Superior temporal gyrus (tissue), 1 donor: ENCODE measurements around the gene VKORC1L1.
"Not testable (repeated sequence)": the region's sequence is repeated elsewhere in the genome, so short reads cannot be mapped to it uniquely, and the experiment has no call there.

ENCODE experiments used
- DNase-seq: peaks from one replicate; pipeline ENCODE4 v3.0.0-alpha.2; 2016; ENCODE audit errors: extremely low spot score

VKORC1L1 gene

GRCh38 chr7:65937296-65937695, 64.4 kb downstream of the VKORC1L1 start:
- DNase-seq, result no peak

- no peak for DNase-seq
Measured at GRCh38 chr7:65938336-65938895, 65.5 kb downstream of the VKORC1L1 start.

GRCh38 chr7:65945787-65946186, 72.9 kb downstream of the VKORC1L1 start:
- not testable (repeated sequence) for DNase-seq

GRCh38 chr7:65946904-65947303, 74.0 kb downstream of the VKORC1L1 start:
- no peak for DNase-seq

GRCh38 chr7:65951837-65952578, 79.1 kb downstream of the VKORC1L1 start:
- no peak for DNase-seq

GRCh38 chr7:65953001-65953720, 80.3 kb downstream of the VKORC1L1 start:
- no peak for DNase-seq

GRCh38 chr7:65953890-65954450, 81.1 kb downstream of the VKORC1L1 start:
- no peak for DNase-seq

GRCh38 chr7:65955718-65956117, 82.8 kb downstream of the VKORC1L1 start:
- DNase-seq, result no peak

- no peak for DNase-seq
Measured at GRCh38 chr7:65960351-65961074, 87.6 kb downstream of the VKORC1L1 start.

- DNase-seq, result no peak
Measured at GRCh38 chr7:65962033-65962432, 89.2 kb downstream of the VKORC1L1 start.

GRCh38 chr7:65964671-65965070, 91.8 kb downstream of the VKORC1L1 start:
- DNase-seq, result not testable (repeated sequence)

GRCh38 chr7:65966146-65966545, 93.3 kb downstream of the VKORC1L1 start:
- no peak for DNase-seq

GRCh38 chr7:65967361-65968155, 94.7 kb downstream of the VKORC1L1 start:
- DNase-seq, result no peak

- DNase-seq, result no peak
Measured at GRCh38 chr7:65968256-65969185, 95.6 kb downstream of the VKORC1L1 start.

GRCh38 chr7:65971021-65971420, 98.1 kb downstream of the VKORC1L1 start:
- no peak for DNase-seq

- no peak for DNase-seq
Measured at GRCh38 chr7:65972976-65973375, 100.1 kb downstream of the VKORC1L1 start.

- DNase-seq, result no peak
Measured at GRCh38 chr7:65974191-65974801, 101.4 kb downstream of the VKORC1L1 start.

GRCh38 chr7:65974876-65975275, 102.0 kb downstream of the VKORC1L1 start:
- DNase-seq, result no peak

- no peak for DNase-seq
Measured at GRCh38 chr7:65975814-65976445, 103.1 kb downstream of the VKORC1L1 start.
